Fibroblast of skin of left quadriceps (primary cell): ENCODE results near the gene RNF149.
"Not testable (repeated sequence)": the region's sequence is repeated elsewhere in the genome, so short reads cannot be mapped to it uniquely, and the experiment has no call there.

Source experiments
- DNase-seq, 2 experiments: peaks; one replicate each; pipeline ENCODE4 v3.0.0-alpha.2; 2013; ENCODE audit warnings: low read depth in 2 of 2

The RNF149 gene, protein sequence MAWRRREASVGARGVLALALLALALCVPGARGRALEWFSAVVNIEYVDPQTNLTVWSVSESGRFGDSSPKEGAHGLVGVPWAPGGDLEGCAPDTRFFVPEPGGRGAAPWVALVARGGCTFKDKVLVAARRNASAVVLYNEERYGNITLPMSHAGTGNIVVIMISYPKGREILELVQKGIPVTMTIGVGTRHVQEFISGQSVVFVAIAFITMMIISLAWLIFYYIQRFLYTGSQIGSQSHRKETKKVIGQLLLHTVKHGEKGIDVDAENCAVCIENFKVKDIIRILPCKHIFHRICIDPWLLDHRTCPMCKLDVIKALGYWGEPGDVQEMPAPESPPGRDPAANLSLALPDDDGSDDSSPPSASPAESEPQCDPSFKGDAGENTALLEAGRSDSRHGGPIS

DNA sequence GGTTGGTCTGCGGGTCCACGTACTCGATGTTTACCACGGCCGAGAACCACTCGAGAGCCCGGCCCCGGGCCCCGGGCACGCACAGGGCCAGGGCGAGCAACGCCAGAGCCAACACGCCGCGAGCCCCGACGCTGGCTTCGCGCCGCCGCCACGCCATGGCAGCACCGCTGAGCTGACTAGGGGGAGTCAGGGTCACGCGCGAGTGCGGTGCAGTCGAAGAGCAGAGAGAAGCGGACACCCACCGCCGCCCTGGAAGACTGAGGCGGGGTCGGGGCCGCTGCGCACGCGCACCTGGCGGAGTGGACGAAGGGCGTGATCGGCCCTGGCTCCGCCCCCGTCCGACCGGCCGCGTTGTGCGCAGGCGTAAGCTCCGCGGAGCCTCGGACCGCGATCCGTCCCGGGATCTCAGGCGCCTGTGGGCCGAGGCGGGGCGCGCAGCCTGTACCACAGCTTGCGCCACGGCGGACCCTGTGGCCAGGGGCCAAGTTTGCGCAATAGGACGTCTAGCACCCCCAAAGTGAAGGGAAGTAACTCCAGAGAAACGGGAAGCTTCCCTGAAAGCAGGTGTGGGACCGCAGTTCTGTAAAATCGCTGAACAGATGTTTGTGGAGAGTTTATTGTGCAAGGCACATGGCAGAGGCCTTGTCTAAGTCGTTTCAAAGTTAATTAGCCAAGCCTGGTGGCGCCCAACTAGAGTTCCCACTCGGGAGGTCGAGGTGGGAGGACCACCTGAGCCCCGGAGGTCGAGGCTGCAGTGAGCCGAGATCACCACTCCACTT, at the start of gene RNF149:
RNF149 (minus strand) TSS at position 270 of the 779 bp plus-strand sequence; CDS start at position 157, 113 bp downstream.
- peak; percentile 73 to 76 for DNase-seq

DNA sequence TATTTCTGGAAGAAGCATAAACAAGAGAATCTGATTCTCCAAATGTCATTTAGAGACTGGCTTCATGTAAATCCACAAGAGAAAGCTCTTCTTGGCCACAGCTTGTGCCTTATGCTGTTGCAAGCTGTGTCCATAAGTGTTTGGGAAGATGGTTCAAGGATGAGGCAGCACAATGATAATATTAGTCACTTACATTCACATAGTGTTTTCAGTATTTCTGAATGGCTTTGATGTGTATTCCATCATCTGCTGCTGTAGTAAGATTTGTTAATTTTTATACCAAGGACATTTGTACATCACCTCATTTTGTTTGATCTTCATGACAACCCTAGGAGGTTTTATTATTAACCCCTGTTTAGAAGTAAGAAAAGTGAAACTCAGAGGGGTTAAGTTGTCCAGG, 48.9 kb upstream of the RNF149 start:
- no peak for DNase-seq

DNA sequence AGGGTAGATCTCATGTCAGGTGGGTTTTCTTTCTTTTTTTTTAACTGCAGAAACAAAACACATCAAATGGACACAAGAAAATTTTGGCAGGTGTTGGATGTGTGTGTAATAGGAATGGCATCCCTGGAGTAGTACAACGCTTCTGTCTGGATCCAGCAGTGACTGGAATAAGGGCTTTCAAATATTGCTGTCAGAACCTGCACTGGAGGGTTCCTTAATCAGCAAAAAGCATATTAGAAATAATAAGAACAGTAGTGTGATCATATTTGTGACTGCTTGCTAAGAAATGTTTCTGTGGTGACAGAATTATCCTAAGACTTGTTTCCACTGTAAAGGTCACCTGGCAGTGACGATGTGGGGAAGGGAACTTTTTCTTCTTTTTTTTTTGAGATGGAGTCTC, 48.0 kb upstream of the RNF149 start:
- no peak for DNase-seq

- no peak for DNase-seq
Measured at GRCh38 chr2:101356055-101356454, 47.6 kb upstream of the RNF149 start.

DNA sequence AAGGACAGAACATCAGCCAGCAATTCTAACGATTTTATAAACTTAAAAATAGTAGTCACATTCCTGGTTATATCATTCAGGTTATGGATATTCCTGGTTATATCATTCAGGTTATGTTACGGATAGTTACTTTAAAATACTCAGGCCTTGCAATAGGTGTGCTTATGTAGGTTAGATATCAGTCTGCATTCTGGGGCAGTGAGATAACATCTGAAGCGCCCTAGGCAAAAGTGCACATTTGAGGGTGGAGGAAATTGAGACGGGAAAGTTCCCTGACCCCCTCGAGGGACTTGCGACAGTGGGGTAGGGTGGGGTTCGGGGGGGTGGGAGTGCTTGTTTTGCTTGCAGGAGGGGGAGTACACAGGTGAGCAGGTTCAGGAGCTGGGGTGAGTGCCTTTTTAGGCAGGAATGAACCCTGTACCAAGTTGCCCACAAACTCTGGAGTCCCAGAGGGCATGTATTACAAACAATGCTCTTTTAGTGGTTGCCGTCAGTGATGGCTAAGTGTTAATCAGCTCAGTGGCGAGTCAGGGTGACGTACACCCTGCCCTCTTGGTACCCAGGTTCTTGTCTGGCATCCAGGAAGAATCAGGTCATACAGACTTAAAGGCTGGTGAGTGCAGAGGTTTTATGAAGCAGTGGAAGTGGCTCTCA, 47.0 kb upstream of the RNF149 start:
- no peak for DNase-seq

- DNase-seq: no peak
Measured at GRCh38 chr2:101354420-101355311, 46.2 kb upstream of the RNF149 start.

DNA sequence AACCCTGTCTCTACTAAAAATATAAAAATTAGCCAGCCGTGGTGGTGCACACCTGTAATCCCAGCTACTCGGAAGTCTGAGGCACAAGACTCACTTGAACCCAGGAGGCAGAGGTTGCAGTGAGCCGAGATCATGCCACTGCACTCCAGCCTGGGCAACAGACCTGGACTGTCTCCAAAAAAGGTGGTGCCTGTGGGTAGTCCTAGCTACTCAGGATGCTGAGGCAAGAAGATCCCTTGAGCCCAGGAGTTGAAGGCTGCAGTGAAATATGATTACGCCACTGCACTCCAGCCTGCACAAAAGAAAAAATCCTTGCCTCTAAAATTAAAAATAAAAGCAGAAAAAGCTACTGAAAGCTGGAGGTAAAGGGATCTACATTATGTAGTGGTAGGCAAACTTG, 44.1 kb upstream of the RNF149 start:
- not testable (repeated sequence) for DNase-seq

DNA sequence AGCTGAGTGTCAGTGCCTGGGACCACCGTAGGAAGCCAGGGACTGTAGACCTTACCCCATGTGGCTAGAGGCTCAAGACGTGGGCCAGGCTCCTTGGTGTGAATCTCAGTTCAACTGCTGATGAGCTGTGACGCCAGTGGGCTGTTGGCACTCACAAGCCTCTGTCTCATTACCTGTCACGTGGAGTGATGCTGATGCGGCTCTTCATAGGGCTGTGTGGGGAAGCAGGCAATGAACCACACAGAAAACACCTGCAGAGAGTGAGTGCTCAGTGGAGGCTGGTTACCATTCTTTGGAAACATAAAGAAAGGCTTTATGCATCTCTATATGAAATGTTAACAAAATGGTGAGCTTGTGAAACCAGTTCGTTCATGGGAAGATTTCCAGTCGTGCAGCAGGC, 42.7 kb upstream of the RNF149 start:
- DNase-seq: no peak

- no peak for DNase-seq
Measured at GRCh38 chr2:101349893-101350662, 41.6 kb upstream of the RNF149 start.

DNA sequence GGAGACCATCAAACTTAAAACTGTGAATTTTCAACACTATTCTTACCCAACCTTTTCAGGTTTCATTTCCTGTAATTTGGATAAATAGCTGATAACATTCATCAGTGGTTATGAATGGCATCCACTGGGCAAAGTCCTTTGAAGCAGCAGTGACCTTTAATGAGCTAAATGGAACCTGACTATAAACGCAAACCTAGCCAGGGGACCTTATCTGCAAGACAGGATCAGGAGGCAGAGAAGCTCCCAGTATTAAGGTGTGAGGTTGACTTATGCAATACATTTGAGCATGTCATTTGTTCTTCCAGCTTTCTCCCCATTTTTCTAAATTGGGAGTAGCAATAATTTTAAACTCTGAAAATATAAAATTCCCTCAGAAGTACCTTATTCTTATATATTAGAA, 40.4 kb upstream of the RNF149 start:
- no peak for DNase-seq

- no peak for DNase-seq
Measured at GRCh38 chr2:101346909-101347308, 38.4 kb upstream of the RNF149 start.

- no peak for DNase-seq
Measured at GRCh38 chr2:101344137-101344536, 35.6 kb upstream of the RNF149 start.

GRCh38 chr2:101342625-101343008, 34.1 kb upstream of the RNF149 start:
- DNase-seq: no peak

DNA sequence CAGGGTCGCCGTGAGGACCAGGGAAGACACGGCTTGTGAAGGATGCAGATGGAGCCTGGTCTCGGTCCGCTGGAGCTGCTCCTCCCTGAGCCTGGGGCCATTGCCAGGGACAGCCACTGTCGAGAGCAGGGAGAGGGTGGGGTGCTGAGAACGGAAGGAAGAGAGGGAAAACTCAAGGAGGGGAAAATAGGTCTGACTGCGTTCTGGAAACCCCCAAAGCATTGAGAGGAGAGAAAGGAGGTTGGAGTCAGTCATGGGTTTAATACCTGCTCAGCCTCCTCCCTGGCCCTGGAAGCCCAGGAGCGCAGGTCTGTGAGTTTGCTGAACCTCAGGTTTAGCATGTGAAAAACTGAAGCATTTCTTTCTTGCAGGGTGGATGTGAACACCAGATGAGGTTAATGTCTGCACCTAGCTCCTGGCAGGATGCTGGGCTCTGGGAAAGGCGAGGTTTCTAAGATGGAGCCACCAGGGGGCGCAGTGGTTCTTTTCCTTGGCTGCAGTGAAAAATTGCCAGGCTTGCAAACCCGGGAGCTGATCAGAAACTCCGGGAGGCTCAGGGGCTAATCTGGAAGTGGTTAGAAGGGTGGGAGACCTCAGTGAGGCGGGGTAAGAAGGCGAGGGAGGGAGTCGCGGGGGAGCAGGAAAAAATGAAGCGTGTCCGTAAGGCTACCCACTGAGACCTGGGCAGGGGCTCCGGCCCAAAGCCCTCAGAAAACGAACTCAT, 33.6 kb upstream of the RNF149 start:
- DNase-seq: peak; percentile 60 to 61

DNA sequence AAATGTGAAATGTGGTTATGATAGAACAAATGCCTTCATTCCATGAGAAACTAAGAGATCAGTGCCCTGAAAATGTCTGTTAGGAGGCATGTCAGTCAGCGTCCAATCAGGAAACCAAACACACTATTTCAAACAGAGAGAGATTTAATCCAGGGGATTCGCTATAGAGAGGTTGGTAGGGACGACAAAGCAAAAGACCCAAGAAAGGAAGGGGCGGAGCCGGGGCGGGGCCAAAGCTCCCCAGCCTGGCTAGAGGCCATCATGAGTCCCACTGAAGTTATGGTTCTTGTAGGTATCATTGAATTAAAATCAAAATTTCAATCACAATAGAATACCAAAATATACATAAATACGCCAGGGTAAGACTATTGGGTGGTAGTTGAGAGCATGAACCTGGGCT, 32.9 kb upstream of the RNF149 start:
- no peak for DNase-seq

DNA sequence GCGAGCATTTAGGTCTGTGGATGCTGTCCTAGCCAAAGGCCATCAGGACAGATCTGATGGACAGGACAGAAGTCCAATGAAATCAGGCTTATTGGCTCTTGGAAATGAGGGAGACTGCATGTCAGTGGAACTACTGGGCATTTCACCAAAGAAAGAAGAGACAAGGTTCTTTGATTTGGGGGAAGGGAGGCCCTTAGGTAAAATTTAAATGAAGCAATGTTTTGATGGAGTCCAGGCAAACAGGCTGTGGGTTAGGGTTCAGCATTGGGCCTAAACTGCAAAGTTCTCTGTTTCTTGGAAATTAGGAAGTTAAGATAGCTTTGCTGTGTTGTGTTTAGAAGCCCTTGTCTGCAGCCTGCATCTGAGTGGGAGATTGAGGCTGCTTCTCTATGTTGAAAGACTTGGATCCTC, 31.6 kb upstream of the RNF149 start:
- no peak for DNase-seq

DNA sequence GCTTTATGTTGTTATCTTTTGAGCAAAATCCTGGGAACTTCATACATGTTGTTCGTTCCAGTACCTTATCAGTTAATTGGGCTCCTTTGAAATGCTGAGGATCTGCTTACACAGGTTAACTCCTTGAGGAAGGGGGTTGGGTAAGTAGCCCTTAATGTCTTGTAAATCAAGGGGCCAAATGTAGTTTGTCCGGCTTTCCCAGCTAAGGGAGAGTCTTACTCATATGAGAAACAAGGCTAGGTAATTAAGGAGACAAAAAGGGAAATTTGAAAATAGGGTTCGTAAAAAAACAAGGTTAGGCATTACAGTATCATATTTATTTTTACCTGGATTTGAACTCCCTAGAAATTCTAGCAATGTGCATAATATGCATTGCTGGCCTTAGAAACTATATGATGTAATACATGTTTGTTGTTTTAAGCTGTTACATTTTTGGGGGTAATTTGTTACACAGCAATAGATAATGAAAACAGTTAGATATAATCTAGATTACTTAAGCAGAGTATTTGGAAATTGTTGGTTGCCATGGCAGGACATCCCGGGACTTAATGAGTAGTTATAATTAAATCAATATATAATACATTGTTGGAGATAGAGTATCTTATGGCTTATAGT, 30.9 kb upstream of the RNF149 start:
- no peak for DNase-seq

GRCh38 chr2:101337877-101338276, 29.4 kb upstream of the RNF149 start:
- DNase-seq: no peak

DNA sequence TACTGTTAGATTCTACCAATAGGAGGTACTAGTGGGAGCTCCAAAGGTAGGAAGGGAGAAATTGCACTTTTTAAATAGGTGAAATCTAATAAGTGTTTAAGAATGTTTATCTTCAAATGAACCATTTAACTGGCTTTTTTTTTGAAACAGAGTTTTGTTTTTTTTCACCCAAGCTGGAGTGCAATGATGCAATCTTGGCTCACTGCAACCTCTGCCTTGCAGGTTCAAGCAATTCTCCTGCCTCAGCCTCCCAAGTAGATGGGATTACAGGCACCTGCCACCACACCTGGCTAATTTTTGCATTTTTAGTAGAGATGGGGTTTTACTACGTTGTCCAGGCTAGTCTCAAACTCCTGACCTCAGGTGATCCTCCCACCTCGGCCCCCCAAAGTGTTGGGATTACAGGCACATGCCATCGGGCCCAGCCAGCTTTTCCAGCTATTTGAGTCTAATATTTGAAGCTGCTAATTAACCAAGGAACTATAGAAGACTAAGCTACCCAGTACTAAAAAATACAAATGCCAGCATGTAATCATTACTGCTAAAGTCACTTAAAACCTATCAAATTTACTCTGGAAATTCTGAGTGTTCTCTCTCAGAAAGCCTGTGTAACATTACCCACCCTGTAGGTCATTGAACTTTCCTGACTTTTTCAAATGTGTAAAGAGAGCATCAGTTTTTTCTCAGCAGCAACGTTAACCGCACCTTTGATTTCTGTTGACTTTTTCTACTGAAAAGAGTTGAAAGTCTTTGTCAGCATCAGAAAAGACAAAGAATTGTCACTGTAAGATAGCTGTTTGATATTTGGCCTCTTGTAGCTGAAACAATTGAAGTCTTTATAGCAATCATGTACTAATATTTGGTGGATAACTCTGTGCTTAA, 24.6 kb upstream of the RNF149 start:
- DNase-seq: no peak
